B cell (primary cell): ENCODE data around the gene LRPPRC. TPM values are rescaled to one million over a fixed set of nuclear protein-coding genes. Genes with fewer than 3 reads are reported as not detected.

ENCODE experiments used
- ATAC-seq: fragments of 200-7000 bp; cut with Tn5 transposase; one replicate; pipeline ENCODE4 v1.10.0; 2021; ENCODE audit warnings: low read depth, mild to moderate bottlenecking, moderate number of reproducible peaks, moderate library complexity
- CTCF ChIA-PET: fragments of 350-600 bp; sonication (Branson Sonifier 250); formaldehyde crosslinking; loops from one replicate; lab custom pipeline; 2021; ENCODE audit warnings: antibody characterized with exemption, inconsistent platforms; lab: Charles Lee
- POLR2A ChIA-PET: fragments of 350-600 bp; sonication (Branson Sonifier 250); formaldehyde crosslinking; loops from one replicate; lab custom pipeline; 2021; ENCODE audit warnings: antibody characterized with exemption; lab: Charles Lee
- DNase-seq: peaks from one replicate; pipeline ENCODE4 v3.0.0; 2013
- H2AFZ ChIP-seq: 2 replicates; pipeline ENCODE4 v1.6.1; 2012; ENCODE audit warnings: mild to moderate bottlenecking, low read depth, low read length; ENCODE audit not compliant: insufficient read depth, poor library complexity, severe bottlenecking
- H3K27ac ChIP-seq, 2 donors: 1 replicate in 1 of 2; 2 replicates in 1 of 2; pipeline ENCODE4 v1.5.1; 2012 to 2013; ENCODE audit warnings: low read length in 2 of 2, mild to moderate bottlenecking in 2 of 2, moderate library complexity in 1 of 2
- H3K27me3 ChIP-seq, 4 experiments: fragments of 200-600 bp in 1 of 4; sonication (generic) in 1 of 4; replicated peaks in 1 of 4; 1 replicate in 2 of 4; 2 replicates in 2 of 4; pipeline versions ENCODE4 v1.6.1 to v1.7.0; 2013 to 2016; ENCODE audit warnings: low read length in 3 of 4, mild to moderate bottlenecking in 2 of 4, mixed read lengths in 1 of 4, moderate library complexity in 1 of 4; ENCODE audit not compliant: insufficient read depth in 4 of 4, control insufficient read depth in 3 of 4; ENCODE audit errors: control extremely low read depth in 1 of 4
- H3K36me3 ChIP-seq, 2 experiments: replicated peaks in 1 of 2; 1 replicate in 1 of 2; 2 replicates in 1 of 2; pipeline versions ENCODE4 v1.6.1 to v1.7.1; 2013; ENCODE audit warnings: low read length in 1 of 2; ENCODE audit not compliant: insufficient read depth in 2 of 2, control insufficient read depth in 1 of 2; ENCODE audit errors: control extremely low read depth in 1 of 2, extremely low read depth in 1 of 2
- H3K4me1 ChIP-seq, 2 donors: fragments of 200-600 bp in 1 of 2; sonication (generic) in 1 of 2; 1 replicate in 1 of 2; 2 replicates in 1 of 2; pipeline versions ENCODE4 v1.5.1 to v1.6.1; 2013 to 2017; ENCODE audit warnings: low read length in 2 of 2; ENCODE audit not compliant: control insufficient read depth in 2 of 2, insufficient read depth in 2 of 2
- H3K4me2 ChIP-seq: replicated peaks from 2 replicates; pipeline ENCODE3; 2012; ENCODE audit warnings: mild to moderate bottlenecking, low read depth, low read length; ENCODE audit not compliant: poor library complexity, severe bottlenecking
- H3K4me3 ChIP-seq, 5 experiments: fragments of 200-600 bp in 1 of 5; sonication (generic) in 1 of 5; 1 replicate in 3 of 5; 2 replicates in 2 of 5; pipeline versions ENCODE4 v1.5.1 to v1.7.0; 2011 to 2016; ENCODE audit warnings: low read length in 4 of 5, mild to moderate bottlenecking in 4 of 5, low read depth in 2 of 5, control low read depth in 1 of 5, moderate library complexity in 1 of 5; ENCODE audit not compliant: insufficient read depth in 1 of 5; ENCODE audit errors: control extremely low read depth in 1 of 5, extremely low read depth in 1 of 5
- H3K79me2 ChIP-seq: fragments of 200-600 bp; sonication (generic); one replicate; pipeline ENCODE4 v1.6.0; 2016; ENCODE audit warnings: low read length; ENCODE audit not compliant: control insufficient read depth, insufficient read depth
- H3K9ac ChIP-seq: fragments of 200-600 bp; sonication (generic); 2 replicates; pipeline ENCODE4 v1.6.1; 2017; ENCODE audit warnings: mild to moderate bottlenecking, low read length, moderate library complexity
- H3K9me3 ChIP-seq, 3 donors: one replicate each; pipeline versions ENCODE4 v1.6.1 to v1.7.1; 2013; ENCODE audit warnings: low read length in 2 of 3; ENCODE audit not compliant: control insufficient read depth in 2 of 3, insufficient read depth in 1 of 3; ENCODE audit errors: control extremely low read depth in 1 of 3
- H4K20me1 ChIP-seq: 2 replicates; pipeline ENCODE4 v1.6.0; 2012; ENCODE audit warnings: mild to moderate bottlenecking, low read length; ENCODE audit not compliant: insufficient read depth, control insufficient read depth, poor library complexity, severe bottlenecking
- H3K27ac Mint-ChIP-seq: one replicate; pipeline ENCODE4 v1.8.0; 2021; ENCODE audit warnings: mixed read lengths
- H3K27me3 Mint-ChIP-seq: one replicate; pipeline ENCODE4 v1.8.0; 2021; ENCODE audit warnings: mixed read lengths
- H3K4me1 Mint-ChIP-seq: one replicate; pipeline ENCODE4 v1.8.0; 2021; ENCODE audit warnings: mixed read lengths
- H3K4me3 Mint-ChIP-seq: one replicate; pipeline ENCODE4 v1.8.0; 2021; ENCODE audit warnings: mixed read lengths
- H3K9me3 Mint-ChIP-seq: one replicate; pipeline ENCODE4 v1.8.0; 2022; ENCODE audit warnings: mixed read lengths; ENCODE audit not compliant: insufficient read depth
- EZH2 ChIP-seq: IDR thresholded peaks from 2 replicates; pipeline ENCODE4 v1.6.1; 2012; ENCODE audit warnings: borderline replicate concordance, low read depth, mild to moderate bottlenecking, moderate library complexity, low read length; ENCODE audit not compliant: insufficient read depth, poor library complexity, severe bottlenecking
- WGBS: methylation state at CpG from one replicate; pipeline ENCODE4 v1.1.5; 2013; ENCODE audit warnings: missing lambda C conversion rate; ENCODE audit not compliant: insufficient coverage; 5-methylcytosine and 5-hydroxymethylcytosine counted together
- intact Hi-C: fragments of 100-400 bp; cut with micrococcal nuclease; formaldehyde crosslinking; loops from one replicate; pipeline ENCODE4 v1.10.0; 2022
- polyA plus RNA-seq: library from polyadenylated mRNA; depleted of rRNA; stranded (reverse); fragments of >200 nt; gene quantifications from 2 replicates; pipeline ENCODE4 v1.2.3, GENCODE V29; 2012
- total RNA-seq, 2 donors: library from RNA; stranded (reverse); fragments of 120-200 nt in 1 of 2; gene quantifications; 1 replicate in 1 of 2; 2 replicates in 1 of 2; pipeline versions ENCODE4 v1.2.3 to v1.2.4, GENCODE V29; 2013 to 2022
- TF ChIP-seq, protein P1 (sequence below): fragments of 200-600 bp; IDR thresholded peaks from one replicate; pipeline ENCODE4 v1.8.0; 2022; ENCODE audit warnings: antibody characterized with exemption, mild to moderate bottlenecking

Gene LRPPRC
- total and polyA plus RNA-seq, 2 donors (not counting 1 experiment from before 2014, with no cell fraction given): 17.6 to 75.6 TPM

DNA sequence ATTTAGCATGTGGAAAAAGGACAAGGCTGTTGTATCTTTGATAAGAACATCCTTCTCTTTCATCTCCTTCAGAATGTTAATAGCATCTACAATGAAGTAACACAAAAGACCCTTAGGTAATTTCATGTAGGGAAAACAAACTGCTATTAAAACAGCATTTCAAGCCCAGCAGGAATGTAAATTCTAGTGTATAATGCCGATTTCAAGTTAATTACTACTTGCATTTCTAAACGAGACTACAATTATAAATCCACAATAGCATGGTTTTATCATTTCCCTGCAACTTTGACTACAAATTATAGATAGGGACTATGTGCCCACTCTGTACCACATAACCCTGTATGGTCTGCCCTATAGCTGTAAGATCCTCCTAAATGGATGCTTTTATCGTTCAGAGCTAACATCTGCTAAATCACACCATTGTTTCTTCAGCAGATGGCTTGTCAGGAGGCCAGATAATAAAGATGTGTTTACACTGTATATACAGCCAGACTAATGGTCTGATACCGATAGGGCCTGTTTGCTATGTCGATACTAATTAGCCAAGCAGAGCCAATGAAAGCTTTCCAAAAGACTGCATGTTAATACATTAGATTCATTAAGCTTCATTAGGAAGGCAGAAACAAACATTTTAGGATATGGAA, 51.9 kb downstream of the LRPPRC start:
- Mint-ChIP-seq H3K4me3 (no peak overlapping the region), H3K27me3 (no peaks in the 10 kb centered on the region), H3K4me1 (no peaks in the 10 kb centered on the region), H3K27ac (no peak overlapping the region), H3K9me3 (no peaks in the 10 kb centered on the region)
- POLR2A ChIA-PET: no interaction called here
- no peaks in the 10 kb centered on the region for H3K79me2 ChIP-seq
- TF ChIP-seq, protein P1, sequence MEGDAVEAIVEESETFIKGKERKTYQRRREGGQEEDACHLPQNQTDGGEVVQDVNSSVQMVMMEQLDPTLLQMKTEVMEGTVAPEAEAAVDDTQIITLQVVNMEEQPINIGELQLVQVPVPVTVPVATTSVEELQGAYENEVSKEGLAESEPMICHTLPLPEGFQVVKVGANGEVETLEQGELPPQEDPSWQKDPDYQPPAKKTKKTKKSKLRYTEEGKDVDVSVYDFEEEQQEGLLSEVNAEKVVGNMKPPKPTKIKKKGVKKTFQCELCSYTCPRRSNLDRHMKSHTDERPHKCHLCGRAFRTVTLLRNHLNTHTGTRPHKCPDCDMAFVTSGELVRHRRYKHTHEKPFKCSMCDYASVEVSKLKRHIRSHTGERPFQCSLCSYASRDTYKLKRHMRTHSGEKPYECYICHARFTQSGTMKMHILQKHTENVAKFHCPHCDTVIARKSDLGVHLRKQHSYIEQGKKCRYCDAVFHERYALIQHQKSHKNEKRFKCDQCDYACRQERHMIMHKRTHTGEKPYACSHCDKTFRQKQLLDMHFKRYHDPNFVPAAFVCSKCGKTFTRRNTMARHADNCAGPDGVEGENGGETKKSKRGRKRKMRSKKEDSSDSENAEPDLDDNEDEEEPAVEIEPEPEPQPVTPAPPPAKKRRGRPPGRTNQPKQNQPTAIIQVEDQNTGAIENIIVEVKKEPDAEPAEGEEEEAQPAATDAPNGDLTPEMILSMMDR: no peak
- TF ChIP-seq EZH2: no peak
- H3K4me3 ChIP-seq: no peak overlapping the region
- intact Hi-C loops: no loop called here
- H3K4me2 ChIP-seq: no peak overlapping the region
- no peaks in the 10 kb centered on the region for H3K27me3 ChIP-seq
- H3K4me1 ChIP-seq: no peaks in the 10 kb centered on the region
- no peak overlapping the region for H2AFZ ChIP-seq
- 93% methylated on average over 2 of the region's 5 CpGs for WGBS
- ATAC-seq (no peak), DNase-seq (no peak)
- CTCF ChIA-PET: no interaction called here
- peaks cover 24 to 77% of the 10 kb centered on the region in 2 experiments for H3K36me3 ChIP-seq
- H4K20me1 ChIP-seq: no peaks in the 10 kb centered on the region
- H3K27ac ChIP-seq: no peak overlapping the region
- no peak overlapping the region for H3K9ac ChIP-seq
- no peaks in the 10 kb centered on the region for H3K9me3 ChIP-seq

DNA sequence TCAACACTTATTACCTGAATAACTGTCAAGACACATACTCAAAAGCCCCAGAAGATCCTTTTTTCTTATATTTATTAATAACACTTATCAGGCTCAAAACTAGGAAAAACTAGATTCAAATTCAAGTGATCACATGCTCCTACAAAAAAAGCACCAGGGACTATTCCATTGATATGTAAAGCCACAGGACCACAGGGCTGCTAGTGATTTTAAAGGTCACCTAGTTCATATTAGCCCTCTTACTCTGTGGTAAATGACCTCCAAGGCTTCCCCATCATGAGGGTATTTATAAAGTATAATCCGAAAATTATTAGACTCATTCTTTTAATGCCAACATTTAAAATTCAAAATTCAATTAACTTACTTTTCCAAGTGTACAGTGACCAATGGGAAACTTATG, 52.5 kb downstream of the LRPPRC start:
- intact Hi-C loops: no loop called here
- Histone ChIP-seq H3K79me2 (no peaks in the 10 kb centered on the region), H3K27ac (no peak overlapping the region), H3K4me1 (no peaks in the 10 kb centered on the region), H3K4me3 (no peak overlapping the region), H4K20me1 (no peaks in the 10 kb centered on the region), H3K4me2 (no peak overlapping the region), H2AFZ (no peak overlapping the region), H3K27me3 (no peaks in the 10 kb centered on the region), H3K9me3 (no peaks in the 10 kb centered on the region), H3K9ac (no peak overlapping the region), H3K36me3 (peaks cover 26 to 71% of the 10 kb centered on the region in 2 experiments)
- ATAC-seq: no peak
- Mint-ChIP-seq H3K27me3 (no peaks in the 10 kb centered on the region), H3K27ac (no peak overlapping the region), H3K4me1 (no peaks in the 10 kb centered on the region), H3K4me3 (no peak overlapping the region), H3K9me3 (no peaks in the 10 kb centered on the region)
- ChIA-PET CTCF (interaction anchor here (0.7 kb wide), 1 partner anchor 59 kb away, joined by 3 read pairs; no protein-coding TSS in a partner anchor), POLR2A (no interaction called here)
- no peak for TF ChIP-seq EZH2
- DNase-seq: no peak
- no CpG with 5 or more reads among the region's 1 CpG for WGBS
